ENCODE results near the gene SUN3. TPM values are rescaled to one million over a fixed set of nuclear protein-coding genes. Genes with fewer than 3 reads are reported as not detected.

SUN3 gene
- total and polyA plus RNA-seq, 2 donors = 1.1 to 1.3 TPM

- 95% methylated on average over 14 of the region's 14 CpGs for whole genome bisulfite sequencing
- Histone ChIP-seq H3K4me1 (ENCODE audit: control insufficient read depth in 2 of 2, insufficient read depth in 2 of 2, low read length in 2 of 2) (peaks cover 0 to 10% of the 10 kb centered on the region in 2 donors), H3K27ac (ENCODE audit: low read depth in 1 of 2, low read length in 1 of 2) (no peak overlapping the region), H3K9me3 (ENCODE audit: control insufficient read depth in 2 of 2, insufficient read depth in 1 of 2, low read length in 1 of 2) (no peaks in the 10 kb centered on the region), H3K4me3 (ENCODE audit: low read length in 2 of 2) (no peak overlapping the region), H3K27me3 (ENCODE audit: control insufficient read depth in 2 of 2, insufficient read depth in 1 of 2, low read length in 1 of 2) (no peaks in the 10 kb centered on the region), H3K36me3 (ENCODE audit: control insufficient read depth in 2 of 2, insufficient read depth in 2 of 2, low read length in 1 of 2) (no peaks in the 10 kb centered on the region)
- no peak for DNase-seq (ENCODE audit: low read depth in 6 of 9, low spot score in 9 of 9)
These were observed 88.6 kb downstream of the SUN3 start for GRCh38 chr7:47940088-47941013.

- no peaks in the 10 kb centered on the region for H3K36me3 ChIP-seq (ENCODE audit: control insufficient read depth in 2 of 2, insufficient read depth in 2 of 2, low read length in 1 of 2)
- no peaks in the 10 kb centered on the region for H3K9me3 ChIP-seq (ENCODE audit: control insufficient read depth in 2 of 2, insufficient read depth in 1 of 2, low read length in 1 of 2)
- H3K27ac ChIP-seq (ENCODE audit: low read depth in 1 of 2, low read length in 1 of 2) = no peak overlapping the region
- no peak for DNase-seq (ENCODE audit: low read depth in 6 of 9, low spot score in 9 of 9)
- peaks cover 0 to 10% of the 10 kb centered on the region in 2 donors for H3K4me1 ChIP-seq (ENCODE audit: control insufficient read depth in 2 of 2, insufficient read depth in 2 of 2, low read length in 2 of 2)
- H3K27me3 ChIP-seq (ENCODE audit: control insufficient read depth in 2 of 2, insufficient read depth in 1 of 2, low read length in 1 of 2) = no peaks in the 10 kb centered on the region
- 94% methylated on average over 7 of the region's 7 CpGs for WGBS
- H3K4me3 ChIP-seq (ENCODE audit: low read length in 2 of 2) = no peak overlapping the region
These were observed 89.4 kb downstream of the SUN3 start for GRCh38 chr7:47939425-47940036.

GRCh38 chr7:47938574-47939165 is 90.2 kb downstream of the SUN3 start:
- 90% methylated on average over 6 of the region's 6 CpGs for WGBS
- Histone ChIP-seq H3K27me3 (ENCODE audit: control insufficient read depth in 2 of 2, insufficient read depth in 1 of 2, low read length in 1 of 2) (no peaks in the 10 kb centered on the region), H3K27ac (ENCODE audit: low read depth in 1 of 2, low read length in 1 of 2) (no peak overlapping the region), H3K4me3 (ENCODE audit: low read length in 2 of 2) (no peak overlapping the region), H3K4me1 (ENCODE audit: control insufficient read depth in 2 of 2, insufficient read depth in 2 of 2, low read length in 2 of 2) (peaks cover 0 to 10% of the 10 kb centered on the region in 2 donors), H3K36me3 (ENCODE audit: control insufficient read depth in 2 of 2, insufficient read depth in 2 of 2, low read length in 1 of 2) (no peaks in the 10 kb centered on the region), H3K9me3 (ENCODE audit: control insufficient read depth in 2 of 2, insufficient read depth in 1 of 2, low read length in 1 of 2) (no peaks in the 10 kb centered on the region)
- no peak for DNase-seq (ENCODE audit: low read depth in 6 of 9, low spot score in 9 of 9)

DNA sequence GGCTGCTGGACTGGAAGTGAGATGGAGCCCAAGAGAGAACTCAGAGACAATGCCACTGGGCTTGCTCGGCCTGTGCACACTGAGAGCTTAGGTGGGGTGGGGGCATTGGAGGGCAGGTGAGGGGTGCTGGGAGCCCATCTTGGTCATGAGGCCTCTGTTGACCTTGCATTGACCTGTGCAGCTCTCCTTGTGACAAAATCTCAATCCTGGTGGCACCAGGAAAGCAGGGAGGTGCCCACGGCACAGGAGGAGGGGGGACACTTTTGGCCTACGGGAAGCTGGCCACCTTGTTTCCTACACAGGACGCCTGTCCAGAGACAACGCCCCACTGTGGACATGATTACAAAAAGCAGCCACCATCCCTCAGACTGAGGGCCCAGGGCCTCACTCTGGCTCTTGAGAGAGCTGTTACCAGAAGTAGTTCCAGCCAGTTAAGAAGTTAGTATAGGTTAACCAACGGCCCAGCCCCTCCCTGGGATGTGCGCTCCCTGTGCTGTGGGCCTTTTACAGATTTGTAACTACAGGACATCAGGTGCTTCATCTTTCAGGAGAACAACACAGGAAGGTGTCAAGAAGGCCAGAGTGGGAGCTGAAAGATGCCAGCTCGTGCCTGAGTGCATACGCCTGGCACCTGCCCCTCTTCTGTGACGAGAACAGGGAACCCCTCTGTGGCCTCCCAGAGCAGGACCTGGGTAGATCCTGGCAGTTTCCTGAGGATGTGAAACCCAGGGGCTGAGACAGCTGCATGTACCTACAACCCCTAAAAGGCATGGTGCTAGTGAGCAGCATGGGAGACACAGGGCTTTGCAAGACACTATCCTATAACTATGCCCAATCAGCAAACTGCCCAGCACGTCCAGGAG is 91.0 kb downstream of the SUN3 start:
- whole genome bisulfite sequencing = 90% methylated on average over 11 of the region's 11 CpGs
- no peak for DNase-seq (ENCODE audit: low read depth in 6 of 9, low spot score in 9 of 9)
- H3K36me3 ChIP-seq (ENCODE audit: control insufficient read depth in 2 of 2, insufficient read depth in 2 of 2, low read length in 1 of 2) = no peaks in the 10 kb centered on the region
- H3K27ac ChIP-seq (ENCODE audit: low read depth in 1 of 2, low read length in 1 of 2) = no peak overlapping the region
- H3K4me3 ChIP-seq (ENCODE audit: low read length in 2 of 2) = no peak overlapping the region
- no peaks in the 10 kb centered on the region for H3K9me3 ChIP-seq (ENCODE audit: control insufficient read depth in 2 of 2, insufficient read depth in 1 of 2, low read length in 1 of 2)
- H3K4me1 ChIP-seq (ENCODE audit: control insufficient read depth in 2 of 2, insufficient read depth in 2 of 2, low read length in 2 of 2) = peaks cover 0 to 10% of the 10 kb centered on the region in 2 donors
- H3K27me3 ChIP-seq (ENCODE audit: control insufficient read depth in 2 of 2, insufficient read depth in 1 of 2, low read length in 1 of 2) = no peaks in the 10 kb centered on the region

Other genes starting within 250 kb of the SUN3 start
- gene PKD1L1, start 80.6 kb downstream of the SUN3 start, total RNA-seq = 0.19 TPM
- 0.78 TPM for gene PKD1L1, start 80.6 kb downstream of the SUN3 start, polyA plus RNA-seq
- 13.4 TPM for gene HUS1, start 49.5 kb downstream of the SUN3 start, total RNA-seq
- gene HUS1, start 49.5 kb downstream of the SUN3 start, polyA plus RNA-seq = 10.5 TPM
- gene C7orf57, start 6.4 kb upstream of the SUN3 start, total RNA-seq = 0.05 TPM
- gene C7orf57, start 6.4 kb upstream of the SUN3 start, polyA plus RNA-seq = 0.18 TPM
- gene UPP1, start 60.2 kb upstream of the SUN3 start, total RNA-seq = 3.2 TPM
- 32.4 TPM for gene UPP1, start 60.2 kb upstream of the SUN3 start, polyA plus RNA-seq
- 0.76 TPM for gene ABCA13, start 142.4 kb upstream of the SUN3 start, total RNA-seq
- 0.91 TPM for gene ABCA13, start 142.4 kb upstream of the SUN3 start, polyA plus RNA-seq